Pancreas (tissue), 10 donors: ENCODE data around the gene ASTN1. TPM values are rescaled to one million over a fixed set of nuclear protein-coding genes. Genes with fewer than 3 reads are reported as not detected.

ENCODE experiments used
- ATAC-seq, 4 donors: fragments of 200-7000 bp; cut with Tn5 transposase; one replicate each; pipeline versions ENCODE4 v1.8.0 to v1.9.1; 2020; ENCODE audit warnings: mild to moderate bottlenecking in 4 of 4, moderate library complexity in 4 of 4
- DNase-seq, 6 donors: peaks; one replicate each; pipeline ENCODE4 v3.0.0-alpha.2; 2020
- FAIRE-seq: peaks from 2 replicates; lab custom pipeline; 2012; peaks lifted over from hg19 to GRCh38; lab: Jason Lieb, UNC
- H3K27ac ChIP-seq, 4 donors: fragments of 200-600 bp; sonication (generic); 1 replicate in 3 of 4; 2 replicates in 1 of 4; pipeline versions ENCODE4 v1.5.0 to v1.8.0; 2020
- H3K27me3 ChIP-seq, 4 donors: fragments of 200-600 bp; one replicate each; pipeline ENCODE4 v1.8.0; 2021
- H3K36me3 ChIP-seq, 3 donors: fragments of 200-600 bp; sonication (generic) in 1 of 3; one replicate each; pipeline versions ENCODE4 v1.5.0 to v1.8.0; 2020 to 2021
- H3K4me1 ChIP-seq, 3 donors: fragments of 200-600 bp; one replicate each; pipeline ENCODE4 v1.8.0; 2021
- H3K4me3 ChIP-seq, 4 donors: fragments of 200-600 bp; sonication (generic) in 2 of 4; one replicate each; pipeline versions ENCODE4 v1.5.0 to v1.8.0; 2020 to 2021
- H3K9me3 ChIP-seq, 4 donors: fragments of 200-600 bp; one replicate each; pipeline ENCODE4 v1.8.0; 2021
- CTCF ChIP-seq, 4 donors: fragments of 200-600 bp; sonication (generic) in 3 of 4; IDR thresholded peaks; one replicate each; pipeline versions ENCODE4 v1.5.0 to v1.8.0; 2021; ENCODE audit warnings: antibody characterized with exemption in 4 of 4
- WGBS, 2 donors: extraction: QIAGEN DNeasy Blood & Tissue Kit; methylation state at CpG; one replicate each; pipeline ENCODE4 v1.1.7; 2013; 5-methylcytosine and 5-hydroxymethylcytosine counted together
- intact Hi-C, 3 donors: fragments of 100-400 bp; cut with DNase I; formaldehyde crosslinking; loops; one replicate each; pipeline versions ENCODE4 v1.11.1 to v1.14.2; 2022
- polyA plus RNA-seq, 2 donors: library from polyadenylated mRNA; stranded (reverse); fragments of 200-250 nt; gene quantifications; one replicate each; pipeline ENCODE4 v1.2.3, GENCODE V29; 2013
- total RNA-seq, 6 donors: library from RNA; stranded (reverse); fragmentation: NEBNext Ultra II Directional in 4 of 6; extraction: Animal tissue kit (Norgen Biotek cat#: 25700) in 4 of 6; gene quantifications; one replicate each; pipeline versions ENCODE4 v1.2.1 to v1.2.4, GENCODE V29; 2021 to 2023
- donor health status: healthy with polysubstance abuse.
- donor health status: DM: no; HTN: no; CAD: no; lungs with moderate emphysema.
- donor health status: DM: no; HTN: no; CAD: no.
- donor health status: control.
- donor health status: control.
- donor health status: Bipolar disorder and iron deficiency.
- donor health status: DM: yes; HTN: yes; CAD: no.
- donor health status: DM: no; HTN: no; CAD: no.
- donor health status: DM: no; HTN: no; CAD: no.
- donor health status: DM: yes; HTN: yes; CAD: no.

ASTN1 gene
- total and polyA plus RNA-seq, 8 donors: 0.11 to 0.77 (median 0.32) TPM

- DNase-seq (no peak), ATAC-seq (no peak), FAIRE-seq (no peak)
- H3K27ac ChIP-seq: no peak overlapping the region
- no peaks in the 10 kb centered on the region for H3K27me3 ChIP-seq
- TF ChIP-seq CTCF (IDR thresholded peaks at IDR 0.05): no peak
- no peak overlapping the region for H3K4me3 ChIP-seq
- no peaks in the 10 kb centered on the region for H3K4me1 ChIP-seq
- no peaks in the 10 kb centered on the region for H3K9me3 ChIP-seq
- WGBS, 2 donors: 71 to 74% methylated on average over 5 of the region's 5 CpGs
- no peaks in the 10 kb centered on the region for H3K36me3 ChIP-seq
- intact Hi-C loops: no loop called here
These were observed 161.6 kb downstream of the ASTN1 start for GRCh38 chr1:177002891-177003290.

- WGBS, 2 donors: 66 to 73% methylated on average over 2 of the region's 2 CpGs
- no peak overlapping the region for H3K27ac ChIP-seq
- no peak for TF ChIP-seq CTCF (IDR thresholded peaks at IDR 0.05)
- H3K36me3 ChIP-seq: no peaks in the 10 kb centered on the region
- FAIRE-seq: no peak
- ATAC-seq: no peak
- no peaks in the 10 kb centered on the region for H3K9me3 ChIP-seq
- intact Hi-C loops: no loop called here
- H3K4me1 ChIP-seq: no peaks in the 10 kb centered on the region
- DNase-seq: no peak
- no peak overlapping the region for H3K4me3 ChIP-seq
- H3K27me3 ChIP-seq: no peaks in the 10 kb centered on the region
These were observed 163.0 kb downstream of the ASTN1 start for GRCh38 chr1:177001556-177001955.

- H3K36me3 ChIP-seq: no peaks in the 10 kb centered on the region
- intact Hi-C loops: no loop called here
These were observed 166.2 kb downstream of the ASTN1 start for GRCh38 chr1:176998183-176998795.

GRCh38 chr1:176996456-176997090, 167.9 kb downstream of the ASTN1 start:
- no peak for DNase-seq
- no peak for TF ChIP-seq CTCF (IDR thresholded peaks at IDR 0.05)
- no peak for FAIRE-seq
- H3K9me3 ChIP-seq: no peaks in the 10 kb centered on the region
- H3K36me3 ChIP-seq: no peaks in the 10 kb centered on the region
- intact Hi-C loops: no loop called here
- H3K4me1 ChIP-seq: no peaks in the 10 kb centered on the region
- no peak overlapping the region for H3K27ac ChIP-seq
- peak in 2 of 4 donors; percentile 53 to 63 for ATAC-seq
- no peaks in the 10 kb centered on the region for H3K27me3 ChIP-seq
- H3K4me3 ChIP-seq: no peak overlapping the region
- 15 to 25% methylated on average over 4 of the region's 4 CpGs for WGBS, 2 donors

More at GRCh38 chr1:176998183-176998795, 166.2 kb downstream of the ASTN1 start:
- no peak overlapping the region for H3K27ac ChIP-seq
- 62 to 74% methylated on average over 5 of the region's 5 CpGs for WGBS, 2 donors
- no peak overlapping the region for H3K4me3 ChIP-seq
- H3K9me3 ChIP-seq: no peaks in the 10 kb centered on the region
- no peaks in the 10 kb centered on the region for H3K4me1 ChIP-seq
- H3K27me3 ChIP-seq: no peaks in the 10 kb centered on the region
- DNase-seq (no peak), ATAC-seq (no peak), FAIRE-seq (no peak)
- no peak for TF ChIP-seq CTCF (IDR thresholded peaks at IDR 0.05)
